Right ventricle myocardium superior (tissue), 1 donor: ENCODE results near the gene CYP26B1. TPM values are rescaled to one million over a fixed set of nuclear protein-coding genes. Genes with fewer than 3 reads are reported as not detected.

Experiments used
- ATAC-seq: fragments of 200-7000 bp; cut with Tn5 transposase; one replicate; pipeline ENCODE4 v1.9.1; 2020; ENCODE audit warnings: mild to moderate bottlenecking; ENCODE audit not compliant: poor library complexity
- DNase-seq: peaks from one replicate; pipeline ENCODE4 v3.0.0-alpha.2; 2020
- intact Hi-C: fragments of 100-400 bp; cut with DNase I; formaldehyde crosslinking; loops from one replicate; pipeline ENCODE4 v1.11.2; 2022
- total RNA-seq: library from RNA; stranded (reverse); fragmentation: NEBNext Ultra II Directional; extraction: Animal tissue kit (Norgen Biotek cat#: 25700); gene quantifications from one replicate; pipeline ENCODE4 v1.2.1, GENCODE V29; 2021
- donor health status: DM: no; HTN: yes; CAD: no; lungs with severe emphysema.

Gene CYP26B1
- total RNA-seq, 1 donor from 2014 or later: 4.4 TPM

GRCh38 chr2:72156872-72157271, 9.2 kb upstream of the CYP26B1 start:
- ATAC-seq (no peak), DNase-seq (no peak)
- intact Hi-C loops: no loop called here

- DNase-seq (no peak), ATAC-seq (no peak)
- intact Hi-C loops: no loop called here
Observed at GRCh38 chr2:72155737-72156136, 8.1 kb upstream of the CYP26B1 start.

- DNase-seq (no peak), ATAC-seq (no peak)
- intact Hi-C loops: no loop called here
Observed at GRCh38 chr2:72155151-72155550, 7.5 kb upstream of the CYP26B1 start.

GRCh38 chr2:72154386-72154975, 6.8 kb upstream of the CYP26B1 start:
- ATAC-seq (no peak), DNase-seq (no peak)
- intact Hi-C loops: loop anchor here (5.0 kb wide), 2 partner anchors 232 to 352 kb away; no protein-coding TSS in a partner anchor

GRCh38 chr2:72153924-72154323, 6.3 kb upstream of the CYP26B1 start:
- intact Hi-C loops: loop anchor here (5.0 kb wide), 2 partner anchors 232 to 352 kb away; no protein-coding TSS in a partner anchor
- no peak for DNase-seq
- no peak for ATAC-seq

GRCh38 chr2:72153026-72153791, 5.5 kb upstream of the CYP26B1 start:
- intact Hi-C loops: loop anchor here (5.0 kb wide), 2 partner anchors 231 to 351 kb away; no protein-coding TSS in a partner anchor
- ATAC-seq (no peak), DNase-seq (peak; percentile 9)

- DNase-seq (no peak), ATAC-seq (no peak)
- intact Hi-C loops: loop anchor here (5.0 kb wide), 2 partner anchors 229 to 349 kb away; no protein-coding TSS in a partner anchor
Observed at GRCh38 chr2:72150861-72151356, 3.2 kb upstream of the CYP26B1 start.

GRCh38 chr2:72150157-72150860, 2.6 kb upstream of the CYP26B1 start:
- intact Hi-C loops: loop anchor here (5.0 kb wide), 2 partner anchors 228 to 348 kb away; no protein-coding TSS in a partner anchor
- ATAC-seq: peak; percentile 81
- peak; percentile 68 for DNase-seq

GRCh38 chr2:72149556-72150156, 2.0 kb upstream of the CYP26B1 start:
- DNase-seq (peak; percentile 45), ATAC-seq (peak; percentile 13)
- intact Hi-C loops: loop anchor here (2.0 to 10.0 kb wide), 4 partner anchors 227 to 601 kb away; no protein-coding TSS in a partner anchor

GRCh38 chr2:72148837-72149555, 1.3 kb upstream of the CYP26B1 start:
- DNase-seq (peak; percentile 74), ATAC-seq (no peak)
- intact Hi-C loops: loop anchor here (2.0 to 10.0 kb wide), 2 partner anchors 534 to 600 kb away; no protein-coding TSS in a partner anchor

- DNase-seq: peak; percentile 38
- intact Hi-C loops: loop anchor here (2.0 to 10.0 kb wide), 2 partner anchors 533 to 599 kb away; no protein-coding TSS in a partner anchor
Observed at GRCh38 chr2:72148003-72148836, 558 bp upstream of the CYP26B1 start.

GRCh38 chr2:72146347-72147302, 1.0 kb downstream of the CYP26B1 start:
- ATAC-seq (no peak), DNase-seq (peak; percentile 44)
- intact Hi-C loops: loop anchor here (10.0 kb wide), 1 partner anchor 532 kb away; no protein-coding TSS in a partner anchor

More at GRCh38 chr2:72148003-72148836, 558 bp upstream of the CYP26B1 start:
- ATAC-seq: no peak

GRCh38 chr2:72145658-72146329, 1.9 kb downstream of the CYP26B1 start:
- ATAC-seq: no peak
- intact Hi-C loops: loop anchor here (10.0 kb wide), 1 partner anchor 531 kb away; no protein-coding TSS in a partner anchor
- DNase-seq: peak; percentile 43

- ATAC-seq (peak; percentile 36), DNase-seq (peak; percentile 62)
- intact Hi-C loops: loop anchor here (10.0 kb wide), 1 partner anchor 530 kb away; no protein-coding TSS in a partner anchor
Observed at GRCh38 chr2:72145289-72145657, 2.4 kb downstream of the CYP26B1 start.

- ATAC-seq: peak; percentile 71
- intact Hi-C loops: loop anchor here (10.0 kb wide), 1 partner anchor 530 kb away; no protein-coding TSS in a partner anchor
Observed at GRCh38 chr2:72144632-72145288, 2.9 kb downstream of the CYP26B1 start.

More at GRCh38 chr2:72144632-72145288, 2.9 kb downstream of the CYP26B1 start:
- peak; percentile 75 for DNase-seq
